ENCODE results near the gene C5AR1. TPM values are rescaled to one million over a fixed set of nuclear protein-coding genes. Genes with fewer than 3 reads are reported as not detected.

Gene C5AR1
- total and polyA plus RNA-seq, 9 of the 15 experiments (the other 6 are each of a cell fraction or from before 2014, with no cell fraction given): 0.06 to 1.6 (median 0.28) TPM; not detected in 3

- TF ChIP-seq ATF7 (IDR thresholded peaks at IDR 0.05): no peak; the same call in 1 of the 2 replicates
- TF ChIP-seq ZNF740 (CRISPR knock-in tag; IDR thresholded peaks at IDR 0.05): no peak; the same call in 1 of the 2 replicates
- TF ChIP-seq ZNF740 (tag; IDR thresholded peaks at IDR 0.05): no peak
- TF ChIP-seq THAP7 (CRISPR knock-in tag; IDR thresholded peaks at IDR 0.05): no peak
- TF ChIP-seq THRB (CRISPR knock-in tag; conservative IDR thresholded peaks at IDR 0.05): peak; percentile 89; the same call in 1 of the 2 replicates
- TF ChIP-seq ZNF551 (CRISPR knock-in tag; IDR thresholded peaks at IDR 0.05): no peak
- TF ChIP-seq NR2F6 (CRISPR knock-in tag; IDR thresholded peaks at IDR 0.05): no peak
- TF ChIP-seq ASH1L (IDR thresholded peaks at IDR 0.05; ENCODE audit: borderline replicate concordance, low read depth, partially characterized antibody): no peak
- no peak; a peak in 1 of 4 replicates for TF ChIP-seq TRIM24 (IDR thresholded peaks at IDR 0.05)
- no peak for TF ChIP-seq MAFK (IDR thresholded peaks at IDR 0.05; ENCODE audit: low read length)
- TF ChIP-seq MLX (CRISPR knock-in tag; conservative IDR thresholded peaks at IDR 0.05): no peak
- TF ChIP-seq KLF6 (CRISPR knock-in tag; IDR thresholded peaks at IDR 0.05; ENCODE audit: borderline replicate concordance): no peak
- peak; percentile 76 for TF ChIP-seq SUPT5H (IDR thresholded peaks at IDR 0.05)
- TF ChIP-seq RBM34 (IDR thresholded peaks at IDR 0.05; ENCODE audit: borderline replicate concordance, insufficient read depth, low read length): no peak
- TF ChIP-seq E2F3 (CRISPR knock-in tag; IDR thresholded peaks at IDR 0.05): peak; percentile 78; the same call in 1 of the 2 replicates
- TF ChIP-seq ZBTB12 (CRISPR knock-in tag; IDR thresholded peaks at IDR 0.05): no peak
- TF ChIP-seq UBTF (IDR thresholded peaks at IDR 0.05; ENCODE audit: borderline replicate concordance in 1 of 2, low read depth in 2 of 2, low read length in 2 of 2): 0 out of 4 replicates have a peak, but pooled peaks of 1 of the 2 experiments have one; percentile 58
- no peak for TF ChIP-seq ZNF253 (CRISPR knock-in tag; conservative IDR thresholded peaks at IDR 0.05)
- no peak for TF ChIP-seq RFX7 (CRISPR knock-in tag; IDR thresholded peaks at IDR 0.05)
- no peak for TF ChIP-seq ZNF121 (CRISPR knock-in tag; conservative IDR thresholded peaks at IDR 0.05)
These were observed 35.4 kb upstream of the C5AR1 start, which contains the start of gene INAFM1 (continued) for GRCh38 chr19:47274071-47274890.

Data from K562 (cell line).